ENCODE measurements around the gene VWA5B2.

GRCh38 chr3:184249412-184250166, 20.2 kb downstream of the VWA5B2 start, which contains the start of gene EEF1AKMT4:
- TF ChIP-seq CTCF (conservative IDR thresholded peaks at IDR 0.05) (no peak), ZFX (IDR thresholded peaks at IDR 0.05) (peak; percentile 89; the same call in 1 of the 2 replicates)
